Calu3 (cell line): ENCODE measurements around the gene CEACAM16. TPM values are rescaled to one million over a fixed set of nuclear protein-coding genes. Genes with fewer than 3 reads are reported as not detected.

Source experiments
- BruUV-seq: library from RNA; stranded (reverse); fragments of 400-500 nt; replicated peaks from 2 replicates; lab custom pipeline; 2021; lab: Mats Ljungman, UMichigan
- CTCF ChIA-PET: fragments of 300-600 bp; sonication (Branson Sonifier 250); formaldehyde crosslinking; loops from one replicate; lab custom pipeline; 2022; ENCODE audit warnings: antibody characterized with exemption; lab: Charles Lee
- DNase-seq: peaks from one replicate; pipeline ENCODE4 v3.0.0; 2022
- H3K27ac Mint-ChIP-seq: one replicate; pipeline ENCODE4 v1.8.0; 2022; ENCODE audit warnings: mixed read lengths; ENCODE audit not compliant: unreplicated experiment
- H3K27me3 Mint-ChIP-seq: one replicate; pipeline ENCODE4 v1.8.0; 2022; ENCODE audit warnings: mixed read lengths; ENCODE audit not compliant: unreplicated experiment
- H3K36me3 Mint-ChIP-seq: one replicate; pipeline ENCODE4 v1.8.0; 2022; ENCODE audit warnings: mild to moderate bottlenecking, moderate library complexity, mixed read lengths; ENCODE audit not compliant: insufficient read depth, unreplicated experiment
- H3K4me1 Mint-ChIP-seq: one replicate; pipeline ENCODE4 v1.8.0; 2022; ENCODE audit warnings: mild to moderate bottlenecking, low read depth, mixed read lengths; ENCODE audit not compliant: unreplicated experiment
- H3K4me3 Mint-ChIP-seq: one replicate; pipeline ENCODE4 v1.8.0; 2022; ENCODE audit warnings: mild to moderate bottlenecking, low read depth, moderate library complexity, mixed read lengths; ENCODE audit not compliant: unreplicated experiment
- H3K9me3 Mint-ChIP-seq: one replicate; pipeline ENCODE4 v1.8.0; 2022; ENCODE audit warnings: low read depth, mixed read lengths; ENCODE audit not compliant: unreplicated experiment
- intact Hi-C: fragments of 100-400 bp; cut with micrococcal nuclease; formaldehyde crosslinking; loops from one replicate; pipeline ENCODE4 v1.10.0; 2022; ENCODE audit not compliant: unreplicated experiment
- total RNA-seq: library from RNA; stranded (reverse); gene quantifications from 2 replicates; pipeline ENCODE4 v1.2.3, GENCODE V29; 2022
- TF ChIP-seq, protein P1 (sequence below): fragments of 200-600 bp; IDR thresholded peaks from one replicate; pipeline ENCODE4 v1.8.0; 2022; ENCODE audit warnings: antibody characterized with exemption; ENCODE audit not compliant: unreplicated experiment

The CEACAM16 gene
- total RNA-seq, 1 experiment from 2014 or later = 0.38 TPM

DNA sequence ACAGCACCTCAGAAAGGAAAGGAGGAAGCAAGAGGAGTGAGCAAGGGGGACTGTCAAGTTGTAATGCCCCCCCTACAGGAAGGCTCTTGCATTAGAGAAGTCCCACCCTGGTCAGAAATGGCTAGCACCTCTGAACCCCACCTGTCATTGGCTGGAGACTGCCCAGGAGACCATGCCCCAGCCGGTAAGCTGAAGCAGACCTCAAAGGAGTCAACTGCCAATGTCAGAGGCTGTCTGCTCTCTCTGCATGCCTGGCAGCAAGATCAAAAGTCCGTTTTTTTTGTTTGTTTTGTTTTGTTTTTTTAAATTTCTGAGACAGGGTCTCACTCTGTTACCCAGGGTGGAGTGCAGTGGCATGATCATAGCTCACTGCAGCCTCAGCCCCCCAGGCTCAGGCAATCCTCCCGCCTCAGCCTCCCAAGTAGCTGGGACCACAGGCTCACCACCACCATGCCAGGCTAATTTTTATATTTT lies 41.4 kb downstream of the CEACAM16 start:
- intact Hi-C loops = no loop called here
- DNase-seq = no peak
- peaks cover 27% of the 10 kb centered on the region for H3K36me3 Mint-ChIP-seq
- H3K4me1 Mint-ChIP-seq = peaks cover 61% of the 10 kb centered on the region
- peak overlapping the region; percentile 23 for H3K27ac Mint-ChIP-seq
- BruUV-seq = no TSS peak
- H3K27me3 Mint-ChIP-seq = no peaks in the 10 kb centered on the region
- no peak overlapping the region for H3K4me3 Mint-ChIP-seq
- CTCF ChIA-PET = interaction anchor here (0.6 to 2.3 kb wide), 6 partner anchors 15 to 460 kb away, joined by 3 to 14 read pairs (median 6); partner anchors contain the start of gene PVR
- TF ChIP-seq, protein P1, sequence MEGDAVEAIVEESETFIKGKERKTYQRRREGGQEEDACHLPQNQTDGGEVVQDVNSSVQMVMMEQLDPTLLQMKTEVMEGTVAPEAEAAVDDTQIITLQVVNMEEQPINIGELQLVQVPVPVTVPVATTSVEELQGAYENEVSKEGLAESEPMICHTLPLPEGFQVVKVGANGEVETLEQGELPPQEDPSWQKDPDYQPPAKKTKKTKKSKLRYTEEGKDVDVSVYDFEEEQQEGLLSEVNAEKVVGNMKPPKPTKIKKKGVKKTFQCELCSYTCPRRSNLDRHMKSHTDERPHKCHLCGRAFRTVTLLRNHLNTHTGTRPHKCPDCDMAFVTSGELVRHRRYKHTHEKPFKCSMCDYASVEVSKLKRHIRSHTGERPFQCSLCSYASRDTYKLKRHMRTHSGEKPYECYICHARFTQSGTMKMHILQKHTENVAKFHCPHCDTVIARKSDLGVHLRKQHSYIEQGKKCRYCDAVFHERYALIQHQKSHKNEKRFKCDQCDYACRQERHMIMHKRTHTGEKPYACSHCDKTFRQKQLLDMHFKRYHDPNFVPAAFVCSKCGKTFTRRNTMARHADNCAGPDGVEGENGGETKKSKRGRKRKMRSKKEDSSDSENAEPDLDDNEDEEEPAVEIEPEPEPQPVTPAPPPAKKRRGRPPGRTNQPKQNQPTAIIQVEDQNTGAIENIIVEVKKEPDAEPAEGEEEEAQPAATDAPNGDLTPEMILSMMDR = no peak
- H3K9me3 Mint-ChIP-seq = no peaks in the 10 kb centered on the region

DNA sequence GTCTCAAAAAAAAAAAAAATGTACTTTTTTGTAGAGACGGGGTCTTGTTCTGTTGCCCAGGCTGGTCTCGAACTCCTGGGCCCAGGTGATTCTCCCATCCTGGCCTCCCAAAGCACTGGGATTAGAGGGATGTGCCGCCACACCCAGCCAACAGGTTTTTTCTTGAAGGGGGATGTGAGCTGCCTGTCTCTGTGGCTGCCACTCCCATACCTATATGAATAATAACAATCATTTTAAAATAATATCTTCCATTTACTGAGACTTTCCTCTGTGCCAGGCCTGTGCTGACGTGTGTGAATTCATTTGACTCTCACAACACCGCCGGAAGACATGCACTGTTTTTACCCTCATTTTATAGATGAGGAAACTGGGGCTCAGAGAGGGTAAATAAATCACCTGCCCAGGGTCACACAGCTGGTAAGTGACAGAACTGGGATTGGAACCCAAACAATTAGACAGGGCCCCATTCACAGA lies 42.3 kb downstream of the CEACAM16 start:
- H3K36me3 Mint-ChIP-seq = peaks cover 36% of the 10 kb centered on the region
- no peaks in the 10 kb centered on the region for H3K27me3 Mint-ChIP-seq
- TF ChIP-seq, protein P1 = no peak
- BruUV-seq = no TSS peak
- H3K9me3 Mint-ChIP-seq = no peaks in the 10 kb centered on the region
- peaks cover 70% of the 10 kb centered on the region for H3K4me1 Mint-ChIP-seq
- peak overlapping the region; percentile 91 for H3K27ac Mint-ChIP-seq
- DNase-seq = peak; percentile 58
- H3K4me3 Mint-ChIP-seq = peak overlapping the region; percentile 28
- intact Hi-C loops = no loop called here
- CTCF ChIA-PET = interaction anchor here (0.7 to 2.3 kb wide), 11 partner anchors 12 to 1118 kb away, joined by 3 to 15 read pairs (median 6); no protein-coding TSS in a partner anchor

DNA sequence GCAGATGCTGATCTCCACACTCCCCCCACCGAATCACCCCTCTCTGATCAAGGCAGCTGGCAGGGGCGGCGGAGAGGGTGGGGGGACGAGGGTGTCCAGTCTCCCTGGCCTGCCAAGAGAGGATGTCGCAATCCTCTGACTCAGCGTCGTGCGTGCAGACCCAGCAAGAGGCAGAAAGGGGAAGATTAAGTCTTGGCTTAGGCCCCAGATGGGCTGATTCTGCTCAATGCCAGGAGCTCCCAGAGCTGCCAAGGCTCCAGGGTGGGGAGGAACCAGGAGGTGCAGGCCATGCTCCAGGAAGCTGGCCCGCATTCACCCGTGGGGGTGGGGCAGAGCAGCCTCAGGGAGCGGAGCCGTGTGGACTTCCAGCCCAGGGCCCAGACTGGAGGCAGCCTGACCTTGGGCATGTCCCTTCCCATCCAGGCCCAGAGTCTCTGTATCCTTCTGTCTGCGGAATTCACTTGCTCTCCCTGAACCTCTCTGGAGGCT lies 42.9 kb downstream of the CEACAM16 start:
- Mint-ChIP-seq H3K4me1 (peaks cover 74% of the 10 kb centered on the region), H3K4me3 (peak overlapping the region; percentile 56), H3K9me3 (no peaks in the 10 kb centered on the region), H3K27ac (peak overlapping the region; percentile 91), H3K36me3 (peaks cover 39% of the 10 kb centered on the region), H3K27me3 (no peaks in the 10 kb centered on the region)
- TF ChIP-seq, protein P1 = no peak
- CTCF ChIA-PET = interaction anchor here (0.6 to 2.3 kb wide), 11 partner anchors 12 to 1118 kb away, joined by 3 to 15 read pairs (median 6); no protein-coding TSS in a partner anchor
- BruUV-seq = no TSS peak
- peak; percentile 99 for DNase-seq
- intact Hi-C loops = no loop called here

DNA sequence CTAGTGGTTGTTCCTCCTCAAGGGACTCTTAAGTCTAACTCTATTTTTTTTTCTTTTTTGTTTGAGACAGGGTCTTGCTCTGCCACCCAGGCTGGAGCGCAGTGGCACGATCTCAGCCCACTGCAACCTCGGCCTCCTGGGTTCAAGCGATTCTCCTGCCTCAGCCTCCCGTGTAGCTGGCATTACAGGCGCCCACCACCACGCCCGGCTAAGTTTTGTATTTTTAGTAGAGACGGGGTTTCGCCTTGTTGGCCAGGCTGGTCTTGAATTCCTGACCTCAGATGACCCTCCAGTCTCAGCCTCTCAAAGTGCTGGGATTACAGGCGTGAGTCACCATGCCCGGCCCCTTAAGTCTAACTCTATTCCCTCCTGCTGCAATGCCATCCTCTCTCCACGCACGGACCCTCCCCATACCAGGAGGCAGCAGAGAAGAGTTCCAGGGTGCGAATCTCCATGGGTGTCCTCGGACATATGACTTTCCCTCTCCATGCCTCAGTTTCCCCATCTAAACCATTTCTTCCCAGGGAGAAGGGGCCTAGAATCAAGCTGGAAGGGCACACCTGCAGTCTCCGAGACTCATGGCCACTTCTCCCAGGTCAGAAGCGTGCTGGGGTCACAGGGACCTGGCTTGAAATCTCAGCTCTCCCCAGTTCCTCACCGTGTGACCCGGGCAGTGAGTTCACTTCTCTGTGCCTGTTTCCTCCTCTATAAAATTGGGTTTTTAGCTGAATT lies 43.5 kb downstream of the CEACAM16 start:
- Mint-ChIP-seq H3K4me1 (peaks cover 72% of the 10 kb centered on the region), H3K36me3 (peaks cover 42% of the 10 kb centered on the region), H3K27me3 (no peaks in the 10 kb centered on the region), H3K4me3 (peak overlapping the region; percentile 56), H3K27ac (peak overlapping the region; percentile 91), H3K9me3 (no peaks in the 10 kb centered on the region)
- CTCF ChIA-PET = interaction anchor here (0.6 to 2.3 kb wide), 11 partner anchors 11 to 1119 kb away, joined by 3 to 15 read pairs (median 6); no protein-coding TSS in a partner anchor
- TSS peak; percentile 84 for BruUV-seq
- TF ChIP-seq, protein P1 = no peak
- intact Hi-C loops = no loop called here
- DNase-seq = peak; percentile 54
